ENCODE results near the gene FAM241A. TPM values are rescaled to one million over a fixed set of nuclear protein-coding genes. Genes with fewer than 3 reads are reported as not detected.

The FAM241A gene
- total RNA-seq, 2 donors from 2014 or later, result 3.2 to 7.5 TPM

DNA sequence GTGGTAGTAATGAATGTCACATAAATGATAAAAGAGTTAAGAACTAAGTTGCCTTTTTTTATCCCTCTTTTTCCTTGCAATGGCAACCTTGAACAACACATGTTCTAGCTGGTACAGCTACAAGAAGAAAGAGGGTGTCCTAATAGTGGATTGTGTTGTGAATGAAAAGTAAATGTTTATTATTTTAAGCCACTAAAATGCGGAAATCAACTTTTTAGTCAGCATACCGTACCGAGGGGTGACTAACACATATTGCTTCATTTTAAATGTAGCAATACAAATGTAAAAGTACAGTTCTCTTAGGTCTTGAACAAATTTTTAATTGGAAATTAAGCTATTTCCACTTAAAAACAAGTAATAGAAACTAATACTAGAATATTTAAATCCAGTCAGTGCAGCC lies 68.6 kb downstream of the FAM241A start:
- no peaks in the 10 kb centered on the region for H3K4me1 ChIP-seq (ENCODE audit: control insufficient read depth in 1 of 2, low read depth in 2 of 2)
- DNase-seq (ENCODE audit: low spot score) (no peak), ATAC-seq (ENCODE audit: insufficient number of reproducible peaks, low FRiP score, low read depth) (no peak)
- no peak overlapping the region for H3K27ac ChIP-seq
- TF ChIP-seq, protein P1, sequence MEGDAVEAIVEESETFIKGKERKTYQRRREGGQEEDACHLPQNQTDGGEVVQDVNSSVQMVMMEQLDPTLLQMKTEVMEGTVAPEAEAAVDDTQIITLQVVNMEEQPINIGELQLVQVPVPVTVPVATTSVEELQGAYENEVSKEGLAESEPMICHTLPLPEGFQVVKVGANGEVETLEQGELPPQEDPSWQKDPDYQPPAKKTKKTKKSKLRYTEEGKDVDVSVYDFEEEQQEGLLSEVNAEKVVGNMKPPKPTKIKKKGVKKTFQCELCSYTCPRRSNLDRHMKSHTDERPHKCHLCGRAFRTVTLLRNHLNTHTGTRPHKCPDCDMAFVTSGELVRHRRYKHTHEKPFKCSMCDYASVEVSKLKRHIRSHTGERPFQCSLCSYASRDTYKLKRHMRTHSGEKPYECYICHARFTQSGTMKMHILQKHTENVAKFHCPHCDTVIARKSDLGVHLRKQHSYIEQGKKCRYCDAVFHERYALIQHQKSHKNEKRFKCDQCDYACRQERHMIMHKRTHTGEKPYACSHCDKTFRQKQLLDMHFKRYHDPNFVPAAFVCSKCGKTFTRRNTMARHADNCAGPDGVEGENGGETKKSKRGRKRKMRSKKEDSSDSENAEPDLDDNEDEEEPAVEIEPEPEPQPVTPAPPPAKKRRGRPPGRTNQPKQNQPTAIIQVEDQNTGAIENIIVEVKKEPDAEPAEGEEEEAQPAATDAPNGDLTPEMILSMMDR (IDR thresholded peaks at IDR 0.05), result no peak
- no peaks in the 10 kb centered on the region for H3K36me3 ChIP-seq
- H3K4me3 ChIP-seq, result no peak overlapping the region
- H3K9me3 ChIP-seq, result no peaks in the 10 kb centered on the region
- H3K27me3 ChIP-seq (replicated peaks; ENCODE audit: insufficient read depth), result no peaks in the 10 kb centered on the region

DNA sequence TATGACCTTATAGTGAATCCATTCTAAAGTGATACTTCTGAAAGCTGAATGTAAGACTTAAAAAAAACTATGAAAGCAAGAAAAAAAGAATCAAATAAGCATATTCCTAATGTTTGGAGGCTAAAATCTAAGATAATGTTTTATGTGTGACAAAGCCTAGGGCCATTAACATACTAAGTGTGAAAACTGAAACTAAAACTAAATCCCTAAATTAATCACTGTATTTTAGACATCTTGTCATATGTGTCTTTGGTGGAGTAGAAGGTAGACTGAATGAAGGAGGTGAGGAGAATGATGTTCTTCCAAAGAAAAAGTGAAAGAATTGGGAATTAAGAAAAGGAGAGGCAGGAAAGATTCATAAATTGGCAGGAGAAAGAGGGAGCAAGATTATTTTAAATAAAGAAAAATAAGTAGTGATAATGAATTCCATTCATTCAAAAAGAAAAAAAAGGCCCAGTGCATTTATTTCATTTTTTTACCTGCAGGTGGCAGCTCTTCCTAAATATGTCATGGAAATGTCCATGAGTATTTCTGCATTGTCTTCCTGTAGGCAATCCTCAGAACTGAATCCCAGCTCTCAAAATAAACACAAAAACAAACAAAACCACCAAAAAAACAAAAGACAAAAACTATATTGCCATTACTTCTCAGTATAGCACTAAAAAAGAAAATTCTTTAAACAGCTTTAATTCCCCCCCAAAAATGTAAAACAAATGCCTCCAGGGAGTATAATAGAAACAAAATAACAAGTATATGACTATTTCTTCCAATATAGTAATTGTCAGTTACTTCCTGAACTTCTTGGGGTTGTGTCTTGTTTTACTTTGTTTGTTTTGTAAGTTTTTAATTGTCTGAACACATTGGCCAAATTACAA lies 69.4 kb downstream of the FAM241A start:
- TF ChIP-seq, protein P1 (IDR thresholded peaks at IDR 0.05), result peak; percentile 22
- no peaks in the 10 kb centered on the region for H3K27me3 ChIP-seq (replicated peaks; ENCODE audit: insufficient read depth)
- H3K9me3 ChIP-seq, result no peaks in the 10 kb centered on the region
- no peak overlapping the region for H3K4me3 ChIP-seq
- no peak for DNase-seq (ENCODE audit: low spot score)
- ATAC-seq (ENCODE audit: insufficient number of reproducible peaks, low FRiP score, low read depth), result no peak
- H3K4me1 ChIP-seq (ENCODE audit: control insufficient read depth in 1 of 2, low read depth in 2 of 2), result no peaks in the 10 kb centered on the region
- no peak overlapping the region for H3K27ac ChIP-seq
- no peaks in the 10 kb centered on the region for H3K36me3 ChIP-seq

DNA sequence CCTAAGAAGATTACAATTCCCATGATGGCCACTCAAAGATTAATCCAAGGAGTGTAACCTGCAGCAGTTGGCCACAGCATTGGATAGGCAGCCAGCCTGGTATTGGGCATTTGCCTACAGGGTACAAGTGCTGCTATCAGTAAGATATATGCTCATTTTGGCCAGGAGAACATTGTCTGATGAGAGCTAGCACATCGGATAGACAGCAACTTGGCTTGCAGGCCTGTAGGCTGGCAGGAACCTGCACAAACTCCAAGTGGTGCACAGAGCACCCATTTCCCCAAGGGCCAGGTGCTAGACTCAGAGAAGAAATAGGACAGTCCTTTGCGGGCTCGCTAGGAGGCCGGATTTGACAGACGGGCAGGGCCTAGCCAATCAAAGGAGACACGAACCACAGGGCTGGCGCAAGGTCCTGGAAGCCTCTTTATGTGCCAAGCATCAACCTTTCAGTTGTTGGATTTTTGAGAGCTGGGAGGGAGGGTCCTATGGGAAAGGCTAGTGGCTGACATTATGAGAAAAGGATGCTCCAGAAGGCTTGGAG lies 74.6 kb downstream of the FAM241A start:
- no peak for ATAC-seq (ENCODE audit: insufficient number of reproducible peaks, low FRiP score, low read depth)
- DNase-seq (ENCODE audit: low spot score), result no peak

DNA sequence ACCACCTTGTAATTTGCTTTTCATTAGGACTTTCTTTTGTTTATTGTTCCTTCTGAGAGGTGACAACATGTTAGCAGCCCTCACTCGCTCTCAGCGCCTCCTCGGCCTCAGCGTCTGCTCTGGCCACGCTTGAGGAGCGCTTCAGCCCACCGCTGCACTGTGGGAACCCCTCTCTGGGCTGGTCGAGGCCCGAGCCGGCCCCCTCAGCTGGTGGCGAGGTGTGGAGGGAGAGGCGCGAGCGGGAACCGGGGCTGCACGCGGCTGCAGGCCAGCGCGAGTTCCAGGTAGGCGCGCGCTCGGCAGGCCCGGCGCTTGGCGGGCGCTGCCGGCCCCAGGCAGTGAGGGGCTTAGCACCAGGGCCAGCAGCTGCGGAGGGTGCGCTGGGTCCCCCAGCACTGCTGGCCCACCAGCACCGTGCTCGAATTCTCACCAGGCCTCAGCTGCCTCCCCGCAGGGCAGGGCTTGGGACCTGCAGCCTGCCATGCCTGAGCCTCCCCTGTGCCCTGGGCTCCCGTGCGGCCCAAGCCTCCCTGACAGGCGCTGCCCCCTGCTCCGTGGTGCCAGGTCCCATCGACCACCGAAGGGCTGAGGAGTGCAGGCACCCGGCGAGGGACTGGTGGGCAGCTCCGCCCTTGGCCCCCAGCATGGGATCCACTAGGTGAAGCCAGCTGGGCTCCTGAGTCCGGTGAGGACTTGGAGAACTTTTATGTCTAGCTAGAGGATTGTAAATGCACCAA lies 77.1 kb downstream of the FAM241A start:
- H3K9me3 ChIP-seq, result no peaks in the 10 kb centered on the region
- H3K4me3 ChIP-seq, result no peak overlapping the region
- DNase-seq (ENCODE audit: low spot score) (no peak), ATAC-seq (ENCODE audit: insufficient number of reproducible peaks, low FRiP score, low read depth) (no peak)
- H3K4me1 ChIP-seq (ENCODE audit: control insufficient read depth in 1 of 2, low read depth in 2 of 2), result no peaks in the 10 kb centered on the region
- no peaks in the 10 kb centered on the region for H3K36me3 ChIP-seq
- TF ChIP-seq, protein P1 (IDR thresholded peaks at IDR 0.05), result no peak
- no peak overlapping the region for H3K27ac ChIP-seq
- no peaks in the 10 kb centered on the region for H3K27me3 ChIP-seq (replicated peaks; ENCODE audit: insufficient read depth)

More for the DNA sequence above, 74.6 kb downstream of the FAM241A start:
- Histone ChIP-seq H3K4me1 (ENCODE audit: control insufficient read depth in 1 of 2, low read depth in 2 of 2) (no peaks in the 10 kb centered on the region), H3K27me3 (replicated peaks; ENCODE audit: insufficient read depth) (no peaks in the 10 kb centered on the region), H3K27ac (no peak overlapping the region), H3K36me3 (no peaks in the 10 kb centered on the region), H3K4me3 (no peak overlapping the region), H3K9me3 (no peaks in the 10 kb centered on the region)
- TF ChIP-seq, protein P1 (IDR thresholded peaks at IDR 0.05), result no peak

DNA sequence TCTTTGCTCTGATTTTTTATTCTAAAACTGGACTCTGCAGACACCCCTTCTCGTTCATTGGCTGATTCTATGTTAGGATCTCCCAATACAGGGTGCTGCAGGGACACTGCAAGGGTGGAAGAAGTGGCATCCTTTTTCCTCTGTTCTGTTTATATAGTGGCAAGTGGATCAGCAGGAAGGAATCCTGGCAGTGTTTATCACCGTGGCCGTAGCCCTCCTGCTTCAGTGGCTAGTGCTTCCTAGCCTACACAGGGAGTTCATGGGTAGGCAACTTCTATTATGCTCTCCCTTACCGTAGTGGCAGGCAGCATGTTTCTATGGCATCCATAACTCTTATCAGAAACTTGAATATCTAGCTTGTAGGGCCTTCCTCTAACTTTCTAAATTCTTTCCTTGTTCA lies 79.9 kb downstream of the FAM241A start:
- no peak for DNase-seq (ENCODE audit: low spot score)
- Histone ChIP-seq H3K36me3 (no peaks in the 10 kb centered on the region), H3K4me3 (no peak overlapping the region), H3K9me3 (no peaks in the 10 kb centered on the region), H3K27me3 (replicated peaks; ENCODE audit: insufficient read depth) (no peaks in the 10 kb centered on the region), H3K4me1 (ENCODE audit: control insufficient read depth in 1 of 2, low read depth in 2 of 2) (peaks cover under 1 to 2% of the 10 kb centered on the region in 2 donors), H3K27ac (no peak overlapping the region)
- TF ChIP-seq, protein P1 (IDR thresholded peaks at IDR 0.05), result no peak
- ATAC-seq (ENCODE audit: insufficient number of reproducible peaks, low FRiP score, low read depth), result no peak

Data from thoracic aorta (tissue), 2 donors.